ENCODE data around the gene KIAA0319L. TPM values are rescaled to one million over a fixed set of nuclear protein-coding genes. Genes with fewer than 3 reads are reported as not detected.

Gene KIAA0319L
- total and polyA plus RNA-seq, 2 experiments from 2014 or later: 16.6 to 28.3 TPM

DNA sequence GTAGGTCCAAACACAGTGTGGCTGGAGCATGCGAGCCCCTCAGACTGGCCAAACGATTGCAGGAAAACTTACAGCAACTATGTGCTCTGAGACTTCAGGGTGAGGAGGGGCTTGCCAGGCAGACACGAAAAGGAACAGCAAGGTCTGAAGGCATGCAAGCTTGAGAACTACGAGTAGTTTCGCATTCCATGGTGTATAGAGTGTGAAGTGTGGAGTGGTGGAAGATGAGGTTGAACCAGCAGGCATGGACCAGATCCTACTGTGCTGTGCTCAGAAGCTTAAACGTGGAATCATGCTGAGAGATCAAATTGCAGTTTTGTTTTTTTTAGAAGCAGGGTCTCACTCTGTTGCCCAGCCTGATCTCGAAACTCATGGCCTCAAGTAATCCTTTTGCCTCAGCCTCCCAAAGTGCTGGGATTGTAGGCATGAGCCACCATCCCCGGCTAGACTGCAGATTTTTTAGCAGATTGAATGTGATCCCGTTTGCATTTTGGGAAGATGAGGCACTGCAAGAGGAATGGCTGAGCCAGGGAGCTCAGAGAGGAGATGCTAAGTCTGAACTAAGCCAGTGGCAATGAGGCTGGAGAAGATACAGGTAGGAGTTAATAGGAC lies 10.8 kb upstream of the KIAA0319L start:
- peaks cover 13% of the 10 kb centered on the region for H3K4me1 ChIP-seq (ENCODE audit: insufficient read depth)
- no peaks in the 10 kb centered on the region for H3K27me3 ChIP-seq (replicated peaks; ENCODE audit: insufficient read depth)
- no peaks in the 10 kb centered on the region for H3K36me3 ChIP-seq (ENCODE audit: low read depth)
- H3K9me3 ChIP-seq (ENCODE audit: low read depth): no peaks in the 10 kb centered on the region
- H3K4me3 ChIP-seq: no peak overlapping the region
- in situ Hi-C loops (cut with MboI): no loop called here
- no peak overlapping the region for H3K4me2 ChIP-seq (ENCODE audit: unreplicated experiment)
- no peak overlapping the region for H3K27ac ChIP-seq
- H3K9ac ChIP-seq: no peak overlapping the region
- no peaks in the 10 kb centered on the region for H3K79me2 ChIP-seq (ENCODE audit: insufficient read depth)
- no peaks in the 10 kb centered on the region for H3K9me2 ChIP-seq (ENCODE audit: insufficient read depth)
- peaks cover 10% of the 10 kb centered on the region for H3F3A ChIP-seq (ENCODE audit: insufficient read depth)
- DNase-seq: no peak
- TF ChIP-seq EZH2 (IDR thresholded peaks at IDR 0.05; ENCODE audit: insufficient read depth, poor library complexity, severe bottlenecking) (no peak), EZH2phosphoT487 (IDR thresholded peaks at IDR 0.05; ENCODE audit: insufficient read depth, low read depth) (no peak)
- H2AFZ ChIP-seq: no peak overlapping the region
- 67 to 73% methylated on average over 9 of the region's 9 CpGs for WGBS, 2 experiments (ENCODE audit: low coverage in 1 of 2, low lambda C conversion rate in 2 of 2, missing lambda C conversion rate in 2 of 2)
- no peaks in the 10 kb centered on the region for H4K20me1 ChIP-seq (ENCODE audit: insufficient read depth)

DNA sequence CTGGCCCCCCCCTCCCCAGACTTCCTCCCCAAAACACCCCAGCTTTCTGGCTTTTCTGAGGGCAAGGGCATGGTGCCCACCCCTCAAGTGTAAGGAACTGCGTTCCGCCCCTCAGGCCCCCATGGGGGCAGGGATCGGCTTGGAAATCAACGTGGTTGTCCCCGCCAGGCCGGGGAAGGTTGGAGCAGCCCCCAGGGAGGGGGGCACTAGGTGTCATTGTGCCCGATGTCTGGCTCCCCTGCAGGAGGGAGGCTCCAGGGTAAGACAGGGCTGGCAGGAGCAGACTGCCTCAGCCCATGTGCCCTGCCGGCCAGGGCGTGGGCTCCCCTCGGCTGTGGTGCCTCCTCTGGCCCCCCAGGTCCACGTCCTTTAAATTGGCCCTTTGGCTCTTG lies 8.5 kb upstream of the KIAA0319L start:
- 92 to 96% methylated on average over 10 to 11 of the region's 11 CpGs for WGBS, 2 experiments (ENCODE audit: low coverage in 1 of 2, low lambda C conversion rate in 2 of 2, missing lambda C conversion rate in 2 of 2)
- no peaks in the 10 kb centered on the region for H3K36me3 ChIP-seq (ENCODE audit: low read depth)
- H3K9me2 ChIP-seq (ENCODE audit: insufficient read depth): no peaks in the 10 kb centered on the region
- in situ Hi-C loops (cut with MboI): no loop called here
- TF ChIP-seq EZH2phosphoT487 (IDR thresholded peaks at IDR 0.05; ENCODE audit: insufficient read depth, low read depth) (no peak), EZH2 (IDR thresholded peaks at IDR 0.05; ENCODE audit: insufficient read depth, poor library complexity, severe bottlenecking) (no peak)
- H3K79me2 ChIP-seq (ENCODE audit: insufficient read depth): no peaks in the 10 kb centered on the region
- no peaks in the 10 kb centered on the region for H4K20me1 ChIP-seq (ENCODE audit: insufficient read depth)
- no peaks in the 10 kb centered on the region for H3K9me3 ChIP-seq (ENCODE audit: low read depth)
- H3K4me3 ChIP-seq: no peak overlapping the region
- H3K9ac ChIP-seq: no peak overlapping the region
- DNase-seq: no peak
- peaks cover 13% of the 10 kb centered on the region for H3K4me1 ChIP-seq (ENCODE audit: insufficient read depth)
- no peak overlapping the region for H2AFZ ChIP-seq
- H3K27me3 ChIP-seq (replicated peaks; ENCODE audit: insufficient read depth): no peaks in the 10 kb centered on the region
- H3K27ac ChIP-seq: no peak overlapping the region
- H3K4me2 ChIP-seq (ENCODE audit: unreplicated experiment): no peak overlapping the region
- peaks cover 10% of the 10 kb centered on the region for H3F3A ChIP-seq (ENCODE audit: insufficient read depth)

GRCh38 chr1:35564884-35565741 lies 7.9 kb upstream of the KIAA0319L start:
- no peak overlapping the region for H3K27ac ChIP-seq
- no peak for DNase-seq

DNA sequence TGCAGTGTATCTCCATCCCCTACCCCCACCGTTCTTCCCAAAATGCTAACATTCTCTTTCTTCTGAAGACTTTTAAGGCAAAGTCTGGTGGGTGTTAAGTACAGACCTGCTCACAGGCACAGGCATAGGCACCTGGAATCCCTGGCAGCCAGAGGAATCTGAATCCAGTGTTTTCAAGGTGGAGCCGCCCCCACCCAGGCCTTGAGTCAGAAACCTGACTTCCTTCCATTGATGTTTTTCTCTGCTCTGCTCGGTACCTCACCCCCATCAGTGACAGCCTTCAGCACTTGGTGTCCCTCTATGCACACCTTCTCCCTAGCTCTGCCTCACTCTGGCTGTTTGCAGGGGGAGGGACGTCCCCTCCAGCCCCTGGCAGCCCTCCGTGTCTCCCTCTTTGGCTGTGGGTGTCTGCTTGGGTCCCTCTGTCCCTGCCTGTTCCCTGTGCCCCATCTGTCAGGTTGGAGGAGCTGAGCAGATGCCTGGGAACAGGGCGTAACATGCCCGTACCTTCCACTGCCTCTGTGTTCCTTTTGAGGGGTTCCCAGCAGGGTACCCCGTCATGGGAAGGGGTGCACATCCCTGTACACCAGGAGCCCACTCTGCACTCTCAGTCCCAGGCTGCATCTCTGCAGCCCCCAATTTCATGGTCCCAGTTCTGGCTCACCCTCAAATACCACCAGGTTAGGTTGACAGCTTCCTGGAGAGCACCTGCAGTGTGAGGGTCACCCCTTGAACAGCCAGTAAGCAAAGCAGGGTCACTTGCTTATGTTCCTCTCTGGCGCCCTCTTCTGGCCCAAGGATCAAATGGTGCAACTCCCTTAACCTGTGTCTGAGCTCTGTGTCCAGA lies 7.1 kb upstream of the KIAA0319L start:
- Histone ChIP-seq H3K9me3 (ENCODE audit: low read depth) (no peaks in the 10 kb centered on the region), H3K27me3 (replicated peaks; ENCODE audit: insufficient read depth) (no peaks in the 10 kb centered on the region), H3K9me2 (ENCODE audit: insufficient read depth) (no peaks in the 10 kb centered on the region), H3K79me2 (ENCODE audit: insufficient read depth) (no peaks in the 10 kb centered on the region), H3K9ac (no peak overlapping the region), H3K36me3 (ENCODE audit: low read depth) (no peaks in the 10 kb centered on the region), H3K4me2 (ENCODE audit: unreplicated experiment) (no peak overlapping the region), H3K4me1 (ENCODE audit: insufficient read depth) (peaks cover 3% of the 10 kb centered on the region), H2AFZ (no peak overlapping the region), H4K20me1 (ENCODE audit: insufficient read depth) (no peaks in the 10 kb centered on the region), H3F3A (ENCODE audit: insufficient read depth) (peaks cover 3% of the 10 kb centered on the region), H3K27ac (no peak overlapping the region), H3K4me3 (no peak overlapping the region)
- TF ChIP-seq EZH2phosphoT487 (IDR thresholded peaks at IDR 0.05; ENCODE audit: insufficient read depth, low read depth) (no peak), EZH2 (IDR thresholded peaks at IDR 0.05; ENCODE audit: insufficient read depth, poor library complexity, severe bottlenecking) (no peak)
- DNase-seq: peak; percentile 81
- in situ Hi-C loops (cut with MboI): loop anchor here (5.0 kb wide), 1 partner anchor 112 kb away; no protein-coding TSS in a partner anchor
- WGBS, 2 experiments (ENCODE audit: low coverage in 1 of 2, low lambda C conversion rate in 2 of 2, missing lambda C conversion rate in 2 of 2): 67 to 74% methylated on average over 8 to 9 of the region's 9 CpGs

More at GRCh38 chr1:35564884-35565741, 7.9 kb upstream of the KIAA0319L start:
- Histone ChIP-seq H3K4me2 (ENCODE audit: unreplicated experiment) (no peak overlapping the region), H3K27me3 (replicated peaks; ENCODE audit: insufficient read depth) (no peaks in the 10 kb centered on the region), H3K4me3 (no peak overlapping the region), H3K9me3 (ENCODE audit: low read depth) (no peaks in the 10 kb centered on the region), H3F3A (ENCODE audit: insufficient read depth) (peaks cover 10% of the 10 kb centered on the region), H2AFZ (no peak overlapping the region), H3K9ac (no peak overlapping the region), H3K4me1 (ENCODE audit: insufficient read depth) (peaks cover 11% of the 10 kb centered on the region), H3K36me3 (ENCODE audit: low read depth) (no peaks in the 10 kb centered on the region), H3K9me2 (ENCODE audit: insufficient read depth) (no peaks in the 10 kb centered on the region), H3K79me2 (ENCODE audit: insufficient read depth) (no peaks in the 10 kb centered on the region), H4K20me1 (ENCODE audit: insufficient read depth) (no peaks in the 10 kb centered on the region)
- TF ChIP-seq EZH2phosphoT487 (IDR thresholded peaks at IDR 0.05; ENCODE audit: insufficient read depth, low read depth): no peak
- TF ChIP-seq EZH2 (IDR thresholded peaks at IDR 0.05; ENCODE audit: insufficient read depth, poor library complexity, severe bottlenecking): no peak
- 84 to 87% methylated on average over 16 to 28 of the region's 28 CpGs for WGBS, 2 experiments (ENCODE audit: low coverage in 1 of 2, low lambda C conversion rate in 2 of 2, missing lambda C conversion rate in 2 of 2)
- in situ Hi-C loops (cut with MboI): loop anchor here (5.0 kb wide), 1 partner anchor 113 kb away; no protein-coding TSS in a partner anchor
